OCI-LY3 (cell line): Measurements from ENCODE around the gene NUDT21.

Source experiments
- H2AFZ ChIP-seq: fragments of 200-600, 300-600 bp; shearing (Covaris generic); 2 replicates; pipeline ENCODE4 v1.6.0; 2014; ENCODE audit warnings: antibody characterized with exemption, low read depth, low read length
- H3K27ac ChIP-seq: fragments of 200-600, 300-600 bp; sonication (generic); 2 replicates; pipeline ENCODE4 v1.5.1; 2014; ENCODE audit warnings: mild to moderate bottlenecking, low read length, moderate library complexity, mixed read lengths
- H3K27me3 ChIP-seq: fragments of 200-600, 300-600 bp; sonication (generic); 2 replicates; pipeline ENCODE4 v1.6.1; 2014; ENCODE audit warnings: low read depth, low read length, mixed read lengths
- H3K36me3 ChIP-seq: fragments of 200-600, 300-600 bp; sonication (generic); replicated peaks from 2 replicates; pipeline ENCODE3; 2014; ENCODE audit warnings: low read depth, low read length, mixed read lengths
- H3K4me1 ChIP-seq: fragments of 300-600, 200-600 bp; sonication (generic); 2 replicates; pipeline ENCODE4 v1.6.1; 2014; ENCODE audit warnings: low read length, mixed read lengths
- H3K4me2 ChIP-seq: fragments of 200-600, 300-600 bp; sonication (generic); 2 replicates; pipeline ENCODE4 v1.6.1; 2014; ENCODE audit warnings: low read length, mixed read lengths
- H3K4me3 ChIP-seq: fragments of 300-600, 200-600 bp; sonication (generic); 2 replicates; pipeline ENCODE4 v1.5.1; 2014; ENCODE audit warnings: antibody characterized with exemption, mild to moderate bottlenecking, low read length, moderate library complexity
- H3K79me2 ChIP-seq: fragments of 300-600, 200-600 bp; shearing (Covaris generic); 2 replicates; pipeline ENCODE4 v1.6.1; 2014; ENCODE audit warnings: mild to moderate bottlenecking, low read length, mixed read lengths
- H3K9ac ChIP-seq: fragments of 300-600, 200-600 bp; shearing (Covaris generic); 2 replicates; pipeline ENCODE4 v1.6.0; 2014; ENCODE audit warnings: mild to moderate bottlenecking, low read length, moderate library complexity
- H3K9me3 ChIP-seq: fragments of 200-600, 300-600 bp; shearing (Covaris generic); 2 replicates; pipeline ENCODE4 v1.6.1; 2014; ENCODE audit warnings: low read length, mixed read lengths; ENCODE audit not compliant: insufficient read depth
- H4K20me1 ChIP-seq: fragments of 200-600, 300-600 bp; sonication (generic); 2 replicates; pipeline ENCODE4 v1.6.1; 2016; ENCODE audit warnings: low read length, mixed read lengths; ENCODE audit not compliant: insufficient read depth
- CTCF ChIP-seq: fragments of 200-600, 300-600 bp; sonication (generic); IDR thresholded peaks from 2 replicates; pipeline ENCODE4 v1.5.1; 2014; ENCODE audit warnings: antibody characterized with exemption, low read length, low read depth
- EZH2phosphoT487 ChIP-seq: fragments of 200-600 bp; shearing (Covaris generic); IDR thresholded peaks from 2 replicates; pipeline ENCODE4 v1.6.1; 2018; ENCODE audit warnings: antibody characterized with exemption, mixed run types, low read depth

Gene NUDT21

GRCh38 chr16:56424404-56424764 lies 26.7 kb downstream of the NUDT21 start:
- Histone ChIP-seq H3K9ac (peak overlapping the region; percentile 90), H3K36me3 (peaks cover 8% of the 10 kb centered on the region), H2AFZ (no peak overlapping the region), H3K27me3 (no peaks in the 10 kb centered on the region), H3K4me3 (peak overlapping the region; percentile 89), H3K27ac (peak overlapping the region; percentile 87), H3K79me2 (peaks cover 58% of the 10 kb centered on the region), H3K4me2 (peak overlapping the region; percentile 86), H3K4me1 (peaks cover 43% of the 10 kb centered on the region), H4K20me1 (peaks cover 33% of the 10 kb centered on the region), H3K9me3 (no peaks in the 10 kb centered on the region)
- TF ChIP-seq EZH2phosphoT487 = no peak
- TF ChIP-seq CTCF = no peak

- Histone ChIP-seq H3K4me2 (peak overlapping the region; percentile 86), H3K4me1 (peaks cover 43% of the 10 kb centered on the region), H2AFZ (no peak overlapping the region), H3K36me3 (peaks cover 8% of the 10 kb centered on the region), H3K4me3 (peak overlapping the region; percentile 89), H4K20me1 (peaks cover 39% of the 10 kb centered on the region), H3K27ac (peak overlapping the region; percentile 87), H3K9ac (peak overlapping the region; percentile 90), H3K79me2 (peaks cover 64% of the 10 kb centered on the region), H3K9me3 (no peaks in the 10 kb centered on the region), H3K27me3 (no peaks in the 10 kb centered on the region)
- no peak for TF ChIP-seq EZH2phosphoT487
- no peak for TF ChIP-seq CTCF
Observed at GRCh38 chr16:56423584-56424403, 27.3 kb downstream of the NUDT21 start.

GRCh38 chr16:56422896-56423441 lies 28.2 kb downstream of the NUDT21 start:
- peaks cover 8% of the 10 kb centered on the region for H3K36me3 ChIP-seq
- H3K27me3 ChIP-seq = no peaks in the 10 kb centered on the region
- no peaks in the 10 kb centered on the region for H3K9me3 ChIP-seq
- peak overlapping the region; percentile 86 for H3K4me2 ChIP-seq
- H3K4me3 ChIP-seq = peak overlapping the region; percentile 89
- peaks cover 41% of the 10 kb centered on the region for H4K20me1 ChIP-seq
- H3K27ac ChIP-seq = peak overlapping the region; percentile 87
- peaks cover 43% of the 10 kb centered on the region for H3K4me1 ChIP-seq
- H3K79me2 ChIP-seq = peaks cover 72% of the 10 kb centered on the region
- H3K9ac ChIP-seq = peak overlapping the region; percentile 90
- H2AFZ ChIP-seq = no peak overlapping the region
- TF ChIP-seq EZH2phosphoT487 = no peak
- TF ChIP-seq CTCF = no peak

- Histone ChIP-seq H4K20me1 (peaks cover 50% of the 10 kb centered on the region), H3K27ac (peak overlapping the region; percentile 87), H3K36me3 (peaks cover 6% of the 10 kb centered on the region), H3K4me2 (peak overlapping the region; percentile 86), H3K9me3 (no peaks in the 10 kb centered on the region), H3K27me3 (no peaks in the 10 kb centered on the region), H3K9ac (peak overlapping the region; percentile 90), H3K79me2 (peaks cover 81% of the 10 kb centered on the region), H2AFZ (no peak overlapping the region), H3K4me3 (peak overlapping the region; percentile 89), H3K4me1 (peaks cover 43% of the 10 kb centered on the region)
- TF ChIP-seq EZH2phosphoT487 = no peak
- no peak for TF ChIP-seq CTCF
Observed at GRCh38 chr16:56421976-56422669, 29.0 kb downstream of the NUDT21 start.
